NCI-H2196 (cell line): Measurements from ENCODE around the gene ZNF98.

Experiments used
- DNase-seq: peaks from one replicate; lab custom pipeline; 2025; ENCODE audit not compliant: unreplicated experiment; lab: John Stamatoyannopoulos, UW

The ZNF98 gene

GRCh38 chr19:22422211-22422610 is at the start of gene ZNF98:
ZNF98 (minus strand) TSS chr19:22422346; CDS start chr19:22422224, 122 bp downstream.
- no peak for DNase-seq

DNA sequence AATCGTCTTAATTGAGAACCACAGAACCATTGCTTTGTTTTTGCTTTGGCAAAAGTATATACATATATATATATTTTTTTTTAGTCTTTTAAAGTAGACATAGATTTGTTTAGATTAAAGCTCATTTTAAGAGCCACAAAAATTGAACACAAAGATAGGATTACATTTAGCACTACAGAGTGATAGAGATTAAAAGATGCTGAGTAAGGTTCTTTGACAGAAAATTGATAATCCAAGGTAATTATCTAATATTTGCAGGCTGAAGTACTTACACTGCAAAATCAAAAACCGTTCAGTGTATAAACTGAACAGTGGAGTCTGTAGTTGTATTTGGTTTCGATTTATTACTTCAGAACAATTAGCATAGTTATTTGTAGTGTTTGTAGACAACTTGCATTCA is 24.5 kb upstream of the ZNF98 start:
- no peak for DNase-seq

DNA sequence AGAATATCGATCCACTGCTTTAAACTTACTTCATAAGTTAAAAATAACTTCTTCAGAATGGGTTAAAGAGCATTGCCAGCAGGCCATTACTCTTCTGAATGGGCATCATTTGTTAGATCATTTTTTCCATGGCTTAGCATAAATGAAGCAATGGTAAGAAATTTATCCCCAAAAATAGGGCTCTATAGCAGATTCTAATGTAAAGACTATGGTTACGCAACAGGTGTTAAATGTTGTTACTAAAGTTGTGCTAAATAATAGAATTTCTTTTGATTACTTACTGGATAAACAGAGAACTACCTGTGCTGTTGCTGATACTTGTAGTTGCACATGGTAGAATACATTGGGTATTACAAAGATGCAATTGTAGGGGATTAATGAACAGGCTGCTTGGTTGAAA is 15.9 kb upstream of the ZNF98 start:
- no peak for DNase-seq

GRCh38 chr19:22427960-22428913 is 6.1 kb upstream of the ZNF98 start:
- no peak for DNase-seq

DNA sequence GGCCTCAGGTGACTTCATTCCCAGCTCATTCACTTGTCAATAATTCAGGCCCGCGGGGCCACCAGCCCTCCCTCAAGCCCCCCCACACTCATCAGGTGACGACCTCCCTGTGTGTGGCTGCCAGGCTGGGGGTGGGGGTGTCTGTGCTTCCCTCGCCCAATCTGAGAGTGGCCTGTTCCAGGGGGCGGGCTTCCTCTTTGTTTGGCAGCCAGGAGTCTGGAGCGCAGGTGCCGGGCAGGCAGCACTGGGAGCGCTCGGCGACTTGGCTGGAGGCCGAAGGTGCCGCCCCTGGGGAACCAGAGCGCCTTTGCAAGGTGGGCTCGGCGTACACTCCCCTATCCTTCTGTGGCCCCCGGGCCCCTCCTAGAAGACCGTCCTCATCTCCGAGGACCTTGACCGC is 5.4 kb upstream of the ZNF98 start:
- no peak for DNase-seq

GRCh38 chr19:22426901-22427300 is 4.8 kb upstream of the ZNF98 start:
- no peak for DNase-seq

DNA sequence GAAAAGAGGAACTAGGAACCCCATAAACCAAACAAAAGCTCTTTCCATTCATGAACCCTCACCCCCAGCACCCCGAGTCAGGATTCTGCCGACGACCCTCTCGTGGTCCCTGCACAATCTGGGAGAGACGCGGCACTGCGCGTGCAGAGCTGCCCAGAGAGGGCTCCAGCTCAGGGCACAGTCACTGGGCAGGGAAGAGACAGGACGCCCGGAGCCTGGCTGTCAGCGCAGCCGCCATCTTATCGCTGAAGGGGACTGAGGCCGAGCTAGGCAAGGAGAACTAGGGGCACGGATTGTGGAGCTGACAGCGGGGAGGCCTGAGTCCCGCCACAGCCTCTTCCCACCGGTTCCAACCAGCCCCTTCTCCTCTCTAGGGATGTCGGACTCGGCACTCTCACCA is 349 bp downstream of the ZNF98 start:
- DNase-seq: no peak

GRCh38 chr19:22354665-22355064 is 67.5 kb downstream of the ZNF98 start:
- no peak for DNase-seq
